ENCODE measurements around the gene FAM219A. TPM values are rescaled to one million over a fixed set of nuclear protein-coding genes. Genes with fewer than 3 reads are reported as not detected.
"Not testable (repeated sequence)": the region's sequence is repeated elsewhere in the genome, so short reads cannot be mapped to it uniquely, and the experiment has no call there.

Gene FAM219A
- total RNA-seq, 3 donors from 2014 or later: 8.2 to 9.2 (median 9.0) TPM

DNA sequence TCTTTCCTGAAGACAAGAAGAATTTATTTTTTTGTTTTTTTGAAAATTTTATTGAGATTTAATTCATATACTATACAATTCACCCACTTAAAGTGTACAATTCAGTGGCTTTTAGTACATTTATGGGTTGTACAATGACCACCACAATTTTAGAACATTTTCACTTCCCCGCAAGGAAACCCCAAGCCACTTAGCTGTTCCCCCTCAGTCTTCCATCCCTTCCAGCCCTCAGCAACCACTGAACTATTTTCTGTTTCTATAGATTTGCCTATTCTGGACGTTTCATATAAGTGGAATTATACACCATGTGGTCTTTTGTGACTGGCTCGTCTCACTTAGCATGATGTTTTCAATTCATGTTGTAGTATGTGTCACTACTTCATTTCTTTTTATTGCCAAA lies 28.2 kb upstream of the FAM219A start:
- DNase-seq (ENCODE audit: low spot score in 2 of 2): no peak
- intact Hi-C loops (cut with DNase I; ENCODE audit: low total_unique reads): no loop called here
- Histone ChIP-seq H3K4me3 (no peak overlapping the region), H3K27ac (no peak overlapping the region), H3K9me3 (no peaks in the 10 kb centered on the region), H3K4me1 (no peaks in the 10 kb centered on the region), H3K27me3 (no peaks in the 10 kb centered on the region), H3K36me3 (no peaks in the 10 kb centered on the region)
- TF ChIP-seq, protein P1, sequence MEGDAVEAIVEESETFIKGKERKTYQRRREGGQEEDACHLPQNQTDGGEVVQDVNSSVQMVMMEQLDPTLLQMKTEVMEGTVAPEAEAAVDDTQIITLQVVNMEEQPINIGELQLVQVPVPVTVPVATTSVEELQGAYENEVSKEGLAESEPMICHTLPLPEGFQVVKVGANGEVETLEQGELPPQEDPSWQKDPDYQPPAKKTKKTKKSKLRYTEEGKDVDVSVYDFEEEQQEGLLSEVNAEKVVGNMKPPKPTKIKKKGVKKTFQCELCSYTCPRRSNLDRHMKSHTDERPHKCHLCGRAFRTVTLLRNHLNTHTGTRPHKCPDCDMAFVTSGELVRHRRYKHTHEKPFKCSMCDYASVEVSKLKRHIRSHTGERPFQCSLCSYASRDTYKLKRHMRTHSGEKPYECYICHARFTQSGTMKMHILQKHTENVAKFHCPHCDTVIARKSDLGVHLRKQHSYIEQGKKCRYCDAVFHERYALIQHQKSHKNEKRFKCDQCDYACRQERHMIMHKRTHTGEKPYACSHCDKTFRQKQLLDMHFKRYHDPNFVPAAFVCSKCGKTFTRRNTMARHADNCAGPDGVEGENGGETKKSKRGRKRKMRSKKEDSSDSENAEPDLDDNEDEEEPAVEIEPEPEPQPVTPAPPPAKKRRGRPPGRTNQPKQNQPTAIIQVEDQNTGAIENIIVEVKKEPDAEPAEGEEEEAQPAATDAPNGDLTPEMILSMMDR (IDR thresholded peaks at IDR 0.05): no peak
- no peak for TF ChIP-seq POLR2A (IDR thresholded peaks at IDR 0.05)
- no peak for TF ChIP-seq POLR2AphosphoS5 (IDR thresholded peaks at IDR 0.05)

DNA sequence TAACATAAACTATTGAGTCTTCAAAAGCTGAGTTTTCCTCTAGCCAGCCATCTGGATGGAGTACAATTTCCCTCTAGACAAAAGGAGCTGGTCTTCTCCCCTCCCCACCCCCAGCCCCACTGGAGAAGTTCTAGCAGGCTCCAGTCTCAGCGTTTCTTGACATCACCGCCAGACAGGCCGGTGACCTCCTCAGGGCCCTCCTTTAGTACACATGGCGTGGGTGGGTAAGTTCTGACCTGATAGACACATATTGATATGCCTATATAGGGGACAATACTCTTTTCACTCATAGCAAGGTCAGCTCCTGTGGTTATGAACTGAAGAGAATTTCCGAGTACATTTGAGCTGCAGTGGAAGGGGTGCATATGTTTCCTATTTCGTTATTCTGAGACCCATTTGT lies 27.5 kb upstream of the FAM219A start:
- Histone ChIP-seq H3K9me3 (no peaks in the 10 kb centered on the region), H3K27me3 (no peaks in the 10 kb centered on the region), H3K4me1 (no peaks in the 10 kb centered on the region), H3K36me3 (no peaks in the 10 kb centered on the region), H3K27ac (no peak overlapping the region), H3K4me3 (no peak overlapping the region)
- no peak for DNase-seq (ENCODE audit: low spot score in 2 of 2)
- intact Hi-C loops (cut with DNase I; ENCODE audit: low total_unique reads): no loop called here
- TF ChIP-seq, protein P1 (IDR thresholded peaks at IDR 0.05): no peak
- no peak for TF ChIP-seq POLR2A (IDR thresholded peaks at IDR 0.05)
- TF ChIP-seq POLR2AphosphoS5 (IDR thresholded peaks at IDR 0.05): no peak

DNA sequence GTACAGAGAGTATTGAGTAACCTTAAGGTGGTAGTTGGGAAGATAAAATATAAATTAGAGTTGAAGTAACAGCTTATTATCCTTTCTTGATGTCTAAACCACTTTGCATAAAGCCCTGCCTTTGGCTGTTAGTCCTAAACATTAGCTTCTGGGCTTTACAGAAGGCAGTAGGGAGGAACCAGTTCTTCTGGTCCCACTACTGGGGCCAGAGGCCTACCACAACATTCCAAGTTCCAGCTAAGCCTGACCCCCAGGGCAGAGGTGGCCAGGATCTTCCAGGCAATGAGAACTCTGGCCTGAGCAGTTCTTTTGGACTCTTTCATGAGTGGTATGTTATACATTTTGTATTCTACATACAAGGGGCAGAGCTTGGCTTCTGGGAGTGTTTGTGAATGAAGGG lies 26.3 kb upstream of the FAM219A start:
- no peaks in the 10 kb centered on the region for H3K27me3 ChIP-seq
- intact Hi-C loops (cut with DNase I; ENCODE audit: low total_unique reads): no loop called here
- H3K27ac ChIP-seq: peak overlapping the region in 1 of 2 donors; percentile 36
- no peaks in the 10 kb centered on the region for H3K9me3 ChIP-seq
- DNase-seq (ENCODE audit: low spot score in 2 of 2): no peak
- no peaks in the 10 kb centered on the region for H3K36me3 ChIP-seq
- H3K4me1 ChIP-seq: no peaks in the 10 kb centered on the region
- TF ChIP-seq POLR2AphosphoS5 (IDR thresholded peaks at IDR 0.05) (no peak), POLR2A (IDR thresholded peaks at IDR 0.05) (no peak)
- TF ChIP-seq, protein P1 (IDR thresholded peaks at IDR 0.05): no peak
- H3K4me3 ChIP-seq: no peak overlapping the region

DNA sequence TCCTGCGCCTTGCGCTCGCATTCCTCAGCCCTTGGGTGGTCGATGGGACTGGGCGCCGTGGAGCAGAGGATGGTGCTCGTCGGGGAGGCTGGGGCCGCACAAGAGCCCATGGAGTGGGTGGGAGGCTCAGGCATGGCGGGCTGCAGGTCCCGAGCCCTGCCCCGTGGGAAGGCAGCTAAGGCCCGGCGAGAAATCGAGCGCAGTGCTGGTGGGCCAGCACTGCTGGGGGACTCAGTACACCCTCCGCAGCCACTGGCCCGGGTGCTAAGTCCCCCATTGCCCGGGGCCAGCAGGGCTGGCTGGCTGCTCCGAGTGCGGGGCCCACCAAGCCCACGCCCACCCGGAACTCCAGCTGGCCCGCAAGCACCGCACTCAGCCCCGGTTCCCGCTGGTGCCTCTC lies 24.4 kb upstream of the FAM219A start:
- H3K27ac ChIP-seq; H3K27me3 ChIP-seq; H3K4me1 ChIP-seq; H3K9me3 ChIP-seq; H3K4me3 ChIP-seq; H3K36me3 ChIP-seq; intact Hi-C loops (cut with DNase I; ENCODE audit: low total_unique reads); DNase-seq (ENCODE audit: low spot score in 2 of 2): not testable (repeated sequence)

DNA sequence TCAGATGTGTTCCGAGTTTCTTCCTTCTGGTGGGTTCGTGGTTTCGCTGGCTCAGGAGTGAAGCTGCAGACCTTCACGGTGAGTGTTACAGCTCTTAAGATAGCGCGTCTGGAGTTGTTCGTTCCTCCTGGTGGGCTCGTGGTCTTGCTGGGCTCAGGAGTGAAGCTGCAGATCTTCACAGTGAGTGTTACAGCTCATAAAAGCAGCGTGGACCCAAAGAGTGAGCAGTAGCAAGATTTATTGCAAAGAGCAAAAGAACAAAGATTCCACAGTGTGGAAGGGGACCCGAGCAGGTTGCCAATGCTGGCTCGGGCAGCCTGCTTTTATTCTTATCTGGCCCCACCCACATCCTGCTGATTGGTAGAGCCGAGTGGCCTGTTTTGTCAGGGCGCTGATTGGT lies 23.2 kb upstream of the FAM219A start:
- H3K27me3 ChIP-seq; DNase-seq (ENCODE audit: low spot score in 2 of 2); intact Hi-C loops (cut with DNase I; ENCODE audit: low total_unique reads); H3K27ac ChIP-seq; H3K36me3 ChIP-seq; H3K9me3 ChIP-seq; H3K4me3 ChIP-seq; H3K4me1 ChIP-seq: not testable (repeated sequence)

DNA sequence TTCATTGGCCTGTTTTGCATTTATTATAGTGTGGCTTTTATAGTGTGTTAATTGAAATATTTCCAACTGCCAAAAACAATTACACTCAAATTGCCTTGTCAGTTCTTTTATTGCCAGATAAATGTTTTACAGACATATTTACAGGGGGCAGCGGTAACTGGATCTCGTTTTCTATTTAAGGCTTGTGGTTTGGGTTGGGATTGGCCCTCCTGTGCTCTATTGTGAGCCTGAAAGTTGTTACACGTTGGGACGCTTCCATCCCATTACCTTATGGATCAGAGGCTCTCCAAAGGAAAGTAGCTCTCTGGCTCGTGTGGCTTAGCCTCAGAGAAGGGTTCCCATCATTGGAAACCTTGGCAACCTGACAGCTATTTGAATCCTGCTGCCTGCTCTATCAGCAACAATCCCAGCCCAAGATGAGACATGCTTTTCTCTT lies 21.1 kb upstream of the FAM219A start:
- no peaks in the 10 kb centered on the region for H3K4me1 ChIP-seq

More for the DNA sequence above, 21.1 kb upstream of the FAM219A start:
- H3K36me3 ChIP-seq: no peaks in the 10 kb centered on the region
- H3K9me3 ChIP-seq: no peaks in the 10 kb centered on the region
- no peak for DNase-seq (ENCODE audit: low spot score in 2 of 2)
- intact Hi-C loops (cut with DNase I; ENCODE audit: low total_unique reads): loop anchor here (5.0 kb wide), 1 partner anchor 53 kb away; no protein-coding TSS in a partner anchor
- TF ChIP-seq POLR2A (IDR thresholded peaks at IDR 0.05): no peak
- TF ChIP-seq POLR2AphosphoS5 (IDR thresholded peaks at IDR 0.05): no peak
- TF ChIP-seq, protein P1 (IDR thresholded peaks at IDR 0.05): no peak
- no peak overlapping the region for H3K27ac ChIP-seq
- no peaks in the 10 kb centered on the region for H3K27me3 ChIP-seq
- no peak overlapping the region for H3K4me3 ChIP-seq

Data from breast epithelium (tissue), 4 donors.